Measurements from ENCODE around the gene PGM5.

The PGM5 gene

DNA sequence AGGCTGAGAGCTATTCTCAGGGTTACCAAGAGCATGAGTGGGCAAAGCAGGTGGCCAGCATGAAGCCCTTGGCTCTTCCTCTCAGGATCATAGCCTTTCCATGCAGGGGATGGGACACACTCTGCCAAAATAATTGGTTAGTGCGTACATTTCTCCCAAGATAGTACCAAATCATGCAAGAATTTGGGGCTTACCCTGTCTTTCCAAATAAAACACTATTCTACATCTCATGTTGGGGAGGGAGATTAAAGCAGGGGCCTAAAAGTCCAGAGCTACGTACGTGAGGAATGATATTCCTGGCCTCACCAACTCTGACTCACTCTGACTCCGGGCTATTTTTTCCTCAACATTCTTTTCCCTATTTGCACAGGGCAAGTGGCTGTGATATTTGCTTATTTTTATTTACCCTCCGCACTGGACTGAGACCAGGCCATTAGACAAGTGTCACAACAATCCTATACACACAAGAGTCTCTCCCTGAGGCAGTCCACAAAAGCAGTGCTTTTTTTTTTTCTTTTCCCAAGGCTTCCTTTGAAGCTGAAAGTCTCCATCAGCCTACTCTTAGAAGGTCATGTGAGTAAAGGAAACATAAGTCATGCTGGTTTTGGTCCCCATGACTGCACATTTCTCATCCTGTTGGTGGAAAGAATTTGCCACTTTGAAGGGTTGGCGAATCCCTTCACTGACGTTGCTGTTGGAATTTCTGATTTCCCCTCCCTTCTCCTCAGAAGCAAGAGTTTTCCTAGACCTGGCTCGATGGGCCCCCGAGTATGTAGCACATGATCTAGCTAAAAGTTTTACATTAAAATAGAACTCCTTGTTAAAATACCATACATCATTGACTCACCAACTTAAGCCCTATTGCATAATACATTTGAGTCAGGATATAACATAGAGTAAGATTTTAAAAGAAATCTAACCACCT, 144.3 kb downstream of the PGM5 start:
- no peak for DNase-seq

DNA sequence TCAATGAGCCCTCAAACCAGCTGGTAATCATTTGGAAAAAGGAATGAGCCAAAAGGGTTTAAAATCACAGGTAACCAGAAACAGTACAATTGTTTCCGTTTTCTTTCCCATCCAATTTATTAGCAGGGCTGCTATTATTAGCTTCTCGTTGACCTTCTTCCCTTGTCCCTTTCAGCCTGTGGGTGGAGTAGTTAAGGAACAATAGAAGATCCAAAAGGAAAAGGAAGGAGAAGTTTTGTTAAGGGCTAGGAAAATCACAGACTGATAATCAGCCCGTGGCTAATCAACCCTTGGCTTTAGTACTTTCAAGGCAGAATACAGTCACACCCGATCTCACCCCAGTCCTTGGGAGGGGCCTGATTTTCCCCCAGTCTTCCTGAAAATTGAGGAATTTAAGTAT, 145.9 kb downstream of the PGM5 start:
- no peak for DNase-seq

DNA sequence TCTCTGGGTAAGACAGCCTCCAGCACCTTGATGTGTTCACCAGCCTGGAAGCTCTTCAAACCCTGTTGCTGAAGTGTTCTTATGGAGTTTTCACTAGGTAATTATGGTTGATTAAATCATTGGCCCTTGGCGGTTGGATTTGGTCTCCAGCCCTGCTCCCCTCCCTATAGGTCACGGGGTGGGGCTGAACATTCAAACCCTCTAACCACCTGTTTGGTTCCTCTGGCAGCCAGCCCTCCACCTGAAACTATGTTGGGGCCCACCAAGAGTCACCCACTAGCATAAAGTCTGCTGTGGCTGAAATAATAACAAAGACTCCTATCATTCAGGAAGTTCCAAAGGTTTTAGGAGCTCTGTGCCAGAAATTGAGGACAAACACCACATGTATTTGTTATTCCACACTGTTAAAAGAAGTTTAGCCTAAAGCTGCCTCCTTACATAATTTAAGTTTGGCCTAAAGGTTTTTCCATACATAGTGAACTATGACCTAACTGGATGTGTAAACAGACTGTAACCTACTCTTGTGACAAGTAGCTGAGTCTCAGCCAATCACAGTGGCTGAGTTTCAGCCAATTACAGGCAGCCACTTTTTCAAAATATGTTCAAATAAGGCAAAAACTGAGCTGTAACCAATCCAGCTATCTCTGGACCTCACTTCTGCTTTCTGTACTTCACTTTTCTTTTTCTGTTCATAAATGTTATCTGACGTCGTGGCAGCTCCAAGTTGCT, 149.4 kb downstream of the PGM5 start:
- DNase-seq: no peak

DNA sequence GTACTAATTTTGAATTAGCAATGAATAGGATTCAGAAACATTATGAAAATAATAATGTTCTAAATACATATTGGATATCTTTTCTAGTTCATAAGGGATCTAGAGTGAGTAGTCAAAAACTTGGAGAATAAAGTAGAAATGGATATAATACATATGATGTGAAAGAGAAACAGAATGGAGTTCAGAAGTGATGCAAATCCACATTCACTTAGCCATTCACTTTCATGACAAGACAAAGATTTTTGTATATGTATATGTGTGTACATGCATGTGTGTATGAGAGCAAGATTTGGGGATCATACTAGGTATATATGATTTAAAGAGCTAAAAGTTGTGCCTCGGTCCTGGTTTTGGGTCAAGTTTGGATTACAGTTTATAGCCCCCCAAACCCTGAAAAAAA, 150.1 kb downstream of the PGM5 start:
- DNase-seq: no peak

DNA sequence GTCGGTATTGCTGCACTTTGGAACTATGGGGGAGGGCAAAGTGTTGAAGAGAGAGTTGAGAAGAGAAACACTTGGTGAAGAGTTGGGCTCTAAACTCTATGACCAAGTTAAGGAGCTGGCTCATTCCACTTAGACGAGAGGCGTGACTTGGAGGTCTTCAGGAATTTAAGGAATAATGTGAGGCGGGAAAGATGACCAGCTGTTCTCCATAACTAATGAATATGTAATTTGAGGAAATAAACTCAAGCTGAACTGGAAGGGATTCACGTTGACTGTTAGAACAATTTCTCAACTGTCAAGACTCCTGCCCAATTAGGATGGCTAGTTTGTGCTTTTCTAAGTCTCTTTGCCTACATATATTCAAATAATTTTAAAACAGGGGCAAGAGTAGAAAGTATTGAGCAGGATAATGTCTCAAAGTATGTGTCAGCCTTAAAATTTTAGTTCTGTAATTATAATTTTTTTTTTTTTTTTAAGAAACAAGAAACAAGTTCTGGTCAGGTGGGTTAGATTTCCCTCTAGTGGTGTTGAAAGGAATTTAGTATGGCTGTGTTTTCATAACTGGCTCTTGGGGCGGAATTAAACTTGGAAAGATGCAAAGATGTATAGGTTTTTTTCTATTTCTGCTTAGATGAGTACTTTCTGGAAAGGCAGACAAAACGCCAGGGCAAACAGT, 150.9 kb downstream of the PGM5 start:
- DNase-seq: no peak

DNA sequence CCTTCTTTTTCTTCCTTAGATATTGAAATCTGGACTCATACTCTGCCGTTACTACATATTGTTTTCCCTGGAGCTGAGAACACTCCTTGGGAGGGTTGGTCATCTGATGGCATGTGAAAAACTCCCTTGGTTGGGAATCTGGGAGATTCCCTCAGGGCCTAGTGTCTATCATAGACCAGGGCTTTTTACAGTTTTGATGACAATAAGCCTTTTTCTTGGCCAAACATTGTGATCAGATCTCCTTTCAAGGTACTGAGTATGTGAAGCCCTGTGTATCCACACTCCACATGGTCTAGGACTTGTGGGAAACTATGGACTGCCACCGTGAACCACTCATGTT, 151.4 kb downstream of the PGM5 start:
- DNase-seq: no peak

DNA sequence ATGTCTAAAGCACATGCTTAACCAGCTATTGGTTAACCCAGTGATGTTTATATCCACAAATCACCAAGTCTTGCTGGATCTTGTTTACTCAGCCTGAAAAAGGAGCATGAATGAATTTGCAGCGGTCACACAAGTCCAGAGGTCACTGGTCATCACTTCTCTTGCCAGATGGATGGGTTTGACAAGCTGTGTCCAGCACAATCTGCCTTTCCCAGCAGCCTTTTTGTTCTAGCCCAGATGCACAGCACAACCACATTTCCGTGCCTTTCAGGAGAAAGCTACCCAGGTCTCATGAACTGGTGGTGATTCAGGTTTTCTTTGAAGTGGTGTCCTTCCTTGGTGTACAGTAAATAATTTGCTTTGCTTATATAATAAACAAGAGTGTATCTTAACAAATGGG, 152.1 kb downstream of the PGM5 start:
- DNase-seq: no peak

DNA sequence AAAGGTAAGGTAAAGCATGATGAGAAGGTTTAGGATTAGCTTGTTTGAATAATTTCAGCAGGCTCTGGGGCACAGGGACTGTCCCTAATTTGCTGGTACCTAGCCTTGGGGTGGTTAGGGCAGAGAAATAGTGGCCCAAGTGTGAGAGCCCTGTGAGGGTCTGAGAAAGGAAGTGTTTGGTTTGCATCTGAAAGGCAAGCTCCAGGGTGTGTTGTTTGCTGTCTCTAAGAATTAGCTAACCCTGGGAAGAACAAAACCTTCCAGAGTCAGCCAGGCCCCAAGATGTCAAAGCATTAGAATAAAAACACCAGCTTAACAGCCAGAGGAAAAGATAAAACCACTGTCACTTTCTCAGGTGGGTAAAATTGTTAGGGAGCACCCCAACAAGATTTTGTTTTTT, 153.3 kb downstream of the PGM5 start:
- DNase-seq: no peak

DNA sequence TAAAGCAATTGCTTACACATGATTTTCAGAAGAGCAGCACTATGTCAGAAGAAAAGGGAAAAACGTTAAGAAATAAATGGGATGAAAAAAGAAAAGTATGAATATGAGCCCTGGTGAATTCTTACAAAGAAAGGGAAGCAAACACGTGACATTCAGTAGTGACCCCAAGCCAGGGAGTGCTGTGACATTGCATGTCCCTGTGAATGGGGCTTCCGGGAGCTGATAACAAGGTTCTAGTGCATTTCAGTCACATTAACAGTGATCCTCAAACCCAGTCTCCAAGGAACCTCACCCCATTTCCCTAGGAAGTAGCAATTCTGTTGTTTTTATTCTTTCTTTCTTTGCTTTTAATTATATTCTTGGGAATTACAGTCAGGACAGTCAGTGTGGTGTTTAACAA, 157.0 kb downstream of the PGM5 start:
- DNase-seq: no peak

DNA sequence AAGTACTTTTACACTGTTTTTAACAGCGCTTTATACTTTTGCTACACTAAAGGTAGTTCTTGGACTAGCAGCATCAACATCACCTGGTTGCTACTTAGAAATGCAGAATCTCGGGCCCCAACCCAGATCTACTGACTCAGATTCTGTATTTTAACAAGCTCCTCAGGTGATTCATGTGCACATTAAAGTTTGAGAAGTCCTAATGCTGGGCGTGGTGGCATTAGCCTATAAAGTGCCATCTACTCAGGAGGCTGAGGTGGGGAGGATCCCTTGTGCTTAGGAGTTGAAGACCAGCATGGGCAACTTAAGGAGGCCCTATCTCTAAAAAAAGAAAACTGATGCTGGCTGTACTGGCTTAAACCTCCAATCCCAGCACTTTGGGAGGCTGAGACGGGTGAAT, 157.6 kb downstream of the PGM5 start:
- DNase-seq: no peak

DNA sequence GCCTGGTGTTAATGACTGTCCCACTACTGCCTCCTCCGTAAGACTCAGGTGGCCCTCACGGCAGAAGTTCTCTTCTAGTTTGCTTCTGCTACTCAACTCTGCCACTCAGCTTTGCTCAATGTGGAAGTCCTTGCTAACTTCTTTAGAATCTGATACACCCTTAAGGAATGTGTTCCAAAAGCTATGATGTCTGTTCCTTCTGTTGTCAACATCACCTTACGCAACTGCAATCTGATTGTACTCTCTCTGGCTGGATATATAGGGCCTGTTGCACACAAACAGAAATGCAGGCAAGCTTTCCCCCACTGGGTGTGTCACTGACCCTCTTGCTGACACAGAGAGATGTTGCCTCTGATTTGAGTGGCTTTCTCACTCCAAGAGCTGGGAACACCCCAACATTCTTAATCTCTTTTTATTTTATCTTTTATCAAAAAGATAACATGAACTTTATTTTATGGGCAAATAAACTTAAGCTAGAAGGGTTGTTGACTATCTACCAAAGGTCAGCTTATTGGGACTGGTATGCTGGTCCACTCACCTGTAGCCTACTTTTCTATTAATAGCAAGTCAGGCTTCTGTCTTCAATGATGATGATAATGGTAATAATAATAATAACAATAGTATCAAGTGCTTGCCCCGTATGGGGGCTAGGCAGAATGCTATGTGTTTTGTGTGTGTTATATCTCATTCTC, 159.1 kb downstream of the PGM5 start:
- DNase-seq: no peak

DNA sequence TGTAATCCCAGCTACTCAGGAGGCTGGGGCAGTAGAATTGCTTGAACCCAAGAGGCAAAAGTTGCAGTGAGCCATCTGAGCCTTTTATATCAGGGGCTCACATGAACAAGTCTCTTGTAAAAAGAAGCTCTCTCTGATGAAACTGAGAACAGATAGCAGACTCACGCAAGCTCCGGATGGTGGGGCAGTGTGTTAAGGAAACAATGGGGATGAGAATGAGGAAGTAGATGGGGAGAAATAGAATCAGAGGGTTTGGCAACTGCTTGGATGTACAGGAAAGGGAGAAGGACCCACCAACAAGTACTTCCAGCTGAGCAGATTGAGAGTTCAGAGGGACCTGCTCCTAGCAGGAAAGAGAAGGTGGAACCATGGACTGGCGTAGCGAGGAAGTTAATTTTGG, 165.7 kb downstream of the PGM5 start:
- no peak for DNase-seq

DNA sequence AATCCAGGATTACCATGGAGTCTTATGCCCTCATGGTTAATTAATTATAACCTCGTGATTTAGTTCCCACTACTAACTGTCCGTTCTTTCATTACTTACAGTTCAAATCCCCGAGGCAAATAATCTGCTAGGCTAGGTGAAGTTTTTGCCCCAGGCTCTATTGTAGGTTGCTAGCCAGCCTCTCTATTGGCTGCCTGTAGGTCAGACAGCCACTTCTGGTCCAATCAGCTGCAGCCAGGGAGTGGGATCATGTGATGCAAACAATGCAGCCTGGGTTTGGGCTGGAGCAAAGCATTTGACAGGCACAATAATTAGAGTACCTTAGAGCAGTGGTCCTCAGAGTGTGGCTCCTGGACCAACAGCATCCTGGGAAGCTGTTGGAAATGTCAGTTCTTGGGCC, 166.5 kb downstream of the PGM5 start:
- DNase-seq: no peak

DNA sequence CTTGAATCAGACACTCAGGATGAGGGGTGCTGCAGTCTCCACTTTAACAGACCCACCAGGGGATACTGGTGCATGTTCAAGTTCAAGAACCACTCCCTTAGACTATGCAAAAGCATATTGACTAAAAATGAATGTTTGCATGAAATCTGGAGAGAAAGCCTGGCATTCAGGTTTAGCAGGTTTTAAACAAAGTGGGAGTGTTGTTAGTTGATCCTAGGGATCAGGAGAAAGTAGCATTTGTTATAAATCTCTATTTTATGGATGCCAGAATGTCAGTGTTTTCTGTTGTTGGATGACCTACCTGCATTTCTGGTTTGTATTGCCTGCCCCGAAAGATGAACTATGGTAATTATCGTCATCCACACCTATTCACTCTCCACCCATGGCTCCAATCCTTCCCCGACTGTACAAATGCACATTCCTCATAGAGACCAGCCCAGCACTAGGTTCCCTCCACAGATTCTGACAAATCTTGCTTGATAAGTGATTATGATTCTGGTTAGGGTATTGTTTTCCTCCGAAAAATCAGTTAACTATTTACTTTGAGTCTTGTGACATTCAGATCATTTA, 167.0 kb downstream of the PGM5 start:
- no peak for DNase-seq

DNA sequence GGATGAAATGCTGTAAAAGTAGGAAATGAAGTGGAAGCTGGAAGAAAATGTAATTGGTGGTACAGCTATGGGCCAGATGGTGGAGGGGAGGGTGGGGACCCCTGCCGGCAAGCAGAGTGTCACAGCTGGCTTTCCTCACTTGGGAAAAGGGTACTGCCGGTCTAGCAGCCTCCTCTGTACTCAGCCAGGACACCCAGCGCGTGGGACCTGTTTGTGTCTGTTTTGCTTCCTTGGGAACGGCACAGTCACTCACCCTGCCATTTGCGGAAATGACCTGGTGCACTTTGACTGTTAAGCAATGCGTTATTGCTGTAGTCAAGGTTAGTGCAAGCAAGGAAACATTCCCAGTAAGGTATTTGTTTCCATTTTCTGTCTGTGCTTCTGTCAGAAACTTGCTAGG, 174.2 kb downstream of the PGM5 start:
- no peak for DNase-seq

DNA sequence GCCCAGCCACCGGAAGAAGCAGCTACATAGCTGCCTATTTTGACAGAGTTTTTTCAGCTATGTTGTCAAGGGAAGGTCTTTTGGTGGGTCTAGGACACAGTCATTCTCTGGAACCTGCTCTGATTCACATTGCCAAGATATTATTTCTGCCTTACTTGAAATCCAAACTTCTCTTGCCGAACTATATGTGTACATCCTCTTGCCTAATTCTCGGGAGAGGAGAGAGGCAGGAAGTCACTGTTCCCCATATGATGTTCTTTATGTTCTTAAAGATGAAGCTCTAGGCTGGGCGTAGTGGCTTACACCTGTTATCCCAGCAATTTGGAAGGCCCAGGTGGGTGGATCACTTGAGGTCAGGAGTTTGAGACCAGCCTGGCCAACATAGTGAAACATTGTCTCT, 175.7 kb downstream of the PGM5 start:
- no peak for DNase-seq

DNA sequence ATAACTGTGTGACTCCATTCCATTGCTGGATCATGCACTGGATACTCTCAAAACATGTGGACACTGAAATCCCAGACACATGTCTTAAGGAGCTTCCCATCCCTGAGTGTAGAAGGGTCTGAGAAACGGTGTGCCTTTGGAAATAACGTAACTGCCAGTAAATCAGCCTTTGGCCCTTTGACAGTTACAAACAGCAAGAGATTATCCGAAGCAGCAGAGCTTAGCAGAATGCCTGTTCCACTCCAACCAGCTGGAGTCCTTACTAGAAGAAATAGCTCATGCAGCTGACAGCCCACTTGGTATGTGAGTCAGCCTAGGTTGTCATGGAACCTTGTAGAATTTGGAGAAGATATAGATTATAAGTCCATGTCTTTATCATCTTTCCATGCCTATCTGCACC, 177.3 kb downstream of the PGM5 start:
- DNase-seq: no peak

DNA sequence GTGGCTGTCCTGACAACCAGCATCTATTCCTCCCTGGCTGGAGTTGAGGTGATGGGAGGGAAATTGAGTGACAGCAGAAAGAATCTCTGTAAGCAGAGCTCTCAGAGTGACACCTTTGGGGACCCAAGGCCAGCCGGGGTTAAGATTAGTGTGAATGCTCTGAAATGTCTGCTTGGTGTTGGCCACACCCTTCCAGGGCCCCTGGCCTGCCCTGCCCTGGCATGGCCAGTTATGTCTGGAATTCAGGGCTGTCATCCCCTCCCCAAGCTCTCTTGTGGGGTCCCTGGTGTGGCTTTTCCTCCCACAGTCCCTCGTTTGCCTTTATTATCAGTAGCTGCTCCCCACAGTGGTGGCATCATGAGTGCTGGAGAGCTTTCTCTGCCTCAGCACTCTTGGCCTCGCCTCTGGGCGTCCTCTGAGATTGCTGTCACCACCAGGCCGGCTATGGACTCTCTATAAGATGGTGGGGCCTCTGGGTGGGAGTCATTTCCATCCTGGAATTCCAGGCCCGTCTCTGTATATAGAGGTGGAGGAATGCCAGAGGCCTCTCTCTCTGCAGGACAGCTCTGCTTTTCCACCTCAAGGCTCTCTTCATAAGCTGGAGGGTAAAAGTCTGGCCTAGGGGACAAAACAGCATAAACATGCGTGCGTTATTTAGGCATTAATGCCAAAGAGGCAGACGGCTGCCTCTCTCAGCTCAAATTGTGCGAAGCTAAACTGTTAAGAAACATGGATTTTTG, 180.6 kb downstream of the PGM5 start:
- no peak for DNase-seq

DNA sequence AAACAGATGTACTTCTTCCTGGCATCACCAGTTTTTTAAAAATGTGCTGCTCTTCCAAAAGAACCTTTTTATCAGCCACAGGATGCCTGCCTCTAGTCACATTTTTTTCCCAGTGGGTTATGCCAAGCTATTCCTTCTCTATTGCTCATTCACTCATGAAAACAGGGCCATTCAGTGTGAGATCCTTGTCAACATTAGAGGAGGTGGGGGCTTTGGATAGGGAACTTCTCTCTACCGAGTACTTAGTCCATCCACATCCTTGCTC, 181.1 kb downstream of the PGM5 start:
- no peak for DNase-seq

DNA sequence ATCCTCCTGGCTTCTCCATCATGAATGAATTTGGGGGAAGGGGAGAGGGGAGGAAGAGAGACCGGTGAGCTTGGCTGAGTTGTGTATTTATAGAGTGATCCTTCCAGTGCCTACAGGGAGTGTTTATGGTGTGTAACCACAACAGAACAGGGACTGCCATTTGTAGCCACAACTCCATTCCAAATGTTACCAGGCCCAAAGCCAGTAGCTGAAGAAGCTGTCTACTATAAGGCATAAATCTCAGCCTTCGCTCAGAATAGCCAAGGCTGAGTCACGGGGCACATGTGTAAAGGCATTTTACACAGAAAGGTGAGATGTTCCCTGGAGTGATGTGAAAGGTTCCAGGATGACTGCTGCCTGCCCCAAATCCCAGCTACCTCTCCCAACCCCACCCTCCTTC, 181.8 kb downstream of the PGM5 start:
- no peak for DNase-seq

DNA sequence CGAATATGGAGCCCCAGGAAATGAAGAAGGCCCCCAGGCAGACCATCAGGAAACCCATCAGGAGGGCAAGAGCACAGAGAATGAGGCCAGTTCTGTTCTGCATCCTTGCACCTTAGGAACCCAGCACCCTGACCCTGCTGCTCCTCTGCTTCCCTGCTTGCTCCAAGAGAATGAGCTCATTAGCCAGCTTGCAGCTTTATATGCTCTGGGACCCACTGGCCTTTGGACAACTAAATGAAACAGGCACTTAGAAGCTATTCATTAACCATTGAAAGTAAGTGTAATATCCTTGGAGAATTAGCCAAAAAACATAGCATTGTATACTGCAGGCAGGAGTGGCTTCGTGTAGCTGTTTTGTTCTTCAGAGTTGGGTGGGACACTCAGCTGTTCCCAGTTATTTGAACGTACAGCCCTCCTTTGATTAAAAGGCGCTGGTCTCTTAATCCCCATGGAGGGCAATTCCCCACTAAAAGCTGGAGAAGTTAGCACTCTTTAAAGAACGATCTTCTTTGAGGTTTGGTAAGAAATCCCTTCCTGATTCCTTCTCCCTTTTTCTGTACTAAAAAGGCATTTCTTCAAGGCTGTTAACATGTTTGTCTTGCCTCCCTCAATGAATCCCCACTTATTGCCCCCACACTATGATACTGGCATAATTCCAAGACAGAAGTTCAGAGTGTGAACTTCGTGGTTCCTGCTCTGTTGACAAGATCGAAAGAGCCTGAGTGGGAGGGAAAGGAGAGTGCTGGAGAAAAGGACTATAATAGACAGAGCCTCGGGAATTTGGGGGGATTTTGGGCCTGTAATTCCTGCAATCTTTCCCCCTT, 184.5 kb downstream of the PGM5 start, which contains the start of gene TMEM252:
Gene TMEM252 (minus strand): TSS at position 172 of the 824 bp plus-strand sequence. CDS start 69 bp downstream, at position 103.
- no peak for DNase-seq

Data from stimulated activated CD4-positive, alpha-beta T cell treated with anti-CD3 and anti-CD28 coated beads, Interleukin-2, amount 100 ng/mL, for 24 hours (primary cell).